NCI-H2196 (cell line): ENCODE results near the gene TNIK.

Experiments
- DNase-seq: peaks from one replicate; lab custom pipeline; 2025; ENCODE audit not compliant: unreplicated experiment; lab: John Stamatoyannopoulos, UW

Gene TNIK

GRCh38 chr3:171212648-171213047, 247.6 kb downstream of the TNIK start:
- no peak for DNase-seq

- DNase-seq, result no peak
These were observed 253.9 kb downstream of the TNIK start for GRCh38 chr3:171206283-171206682.

- no peak for DNase-seq
These were observed 255.3 kb downstream of the TNIK start for GRCh38 chr3:171204942-171205341.

GRCh38 chr3:171201825-171202224, 258.4 kb downstream of the TNIK start:
- no peak for DNase-seq

DNA sequence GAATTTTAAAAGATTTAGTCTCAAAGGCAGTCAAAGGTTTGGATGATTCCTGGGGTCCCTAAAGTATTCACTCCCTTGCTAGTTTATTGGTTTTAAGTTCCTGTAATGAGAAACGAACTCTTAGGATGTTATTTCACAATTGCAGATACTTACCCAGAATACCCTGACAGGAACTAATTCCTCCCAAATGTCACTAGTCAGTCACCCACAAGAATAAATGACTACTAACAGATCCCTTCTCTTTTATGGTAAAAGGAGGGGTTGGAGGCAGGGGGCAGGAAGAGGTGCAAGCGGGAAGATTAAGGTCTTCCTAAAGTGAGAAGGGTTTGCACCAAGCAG, 259.5 kb downstream of the TNIK start:
- DNase-seq, result no peak

GRCh38 chr3:171200052-171200749, 260.0 kb downstream of the TNIK start:
- DNase-seq, result no peak

- no peak for DNase-seq
These were observed 260.8 kb downstream of the TNIK start for GRCh38 chr3:171199473-171199829.

DNA sequence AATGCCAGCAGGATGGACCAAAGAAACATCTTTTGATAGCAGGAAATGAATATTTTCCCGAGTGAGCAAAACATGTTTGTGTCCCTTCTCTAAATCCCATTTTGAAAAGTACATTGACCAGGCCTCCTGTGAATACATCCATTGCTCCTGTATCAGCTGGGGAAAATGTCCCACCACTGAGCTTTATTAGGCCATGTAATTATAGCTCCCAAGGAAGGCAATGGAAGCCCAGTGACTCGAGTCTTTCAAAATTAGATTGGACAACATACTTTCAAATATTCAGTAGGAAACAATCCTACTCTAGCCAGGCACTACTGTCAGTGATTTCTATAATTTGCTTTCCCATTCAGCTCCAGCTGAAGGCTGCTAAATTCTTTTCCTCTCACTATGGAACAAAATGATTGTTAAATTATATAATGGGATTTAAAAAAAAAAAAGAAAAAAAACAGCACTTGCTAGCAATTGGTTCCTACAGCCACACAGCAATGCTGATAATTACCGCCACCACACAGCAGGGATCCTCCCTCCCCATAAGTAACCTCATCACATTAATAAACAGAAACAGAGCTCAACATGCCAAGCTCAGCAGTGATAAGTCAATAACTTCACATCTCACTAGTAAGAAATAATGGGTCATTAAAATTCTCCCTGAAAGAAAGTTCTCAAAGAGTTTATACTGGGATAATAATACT, 261.3 kb downstream of the TNIK start:
- no peak for DNase-seq

DNA sequence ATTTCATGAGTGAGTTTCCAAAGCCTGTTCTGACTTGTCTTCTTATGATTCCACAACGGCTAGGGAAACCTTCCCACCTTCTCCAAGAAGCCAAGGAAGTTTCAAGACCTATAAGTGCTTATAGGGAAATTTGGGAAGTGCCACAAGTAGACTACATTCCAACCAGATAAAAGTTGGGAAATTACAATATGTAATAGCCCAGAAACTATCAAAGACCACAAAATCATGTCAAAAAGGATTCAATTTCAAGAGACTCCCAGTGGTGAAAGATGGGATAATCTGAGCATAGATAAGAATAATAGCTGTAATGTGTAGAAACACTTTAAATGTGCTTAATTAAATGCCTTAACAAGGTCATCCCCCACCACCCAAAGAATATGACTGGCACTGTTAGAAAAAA, 264.5 kb downstream of the TNIK start:
- no peak for DNase-seq

GRCh38 chr3:171194965-171195364, 265.2 kb downstream of the TNIK start:
- DNase-seq, result no peak

GRCh38 chr3:171193693-171194092, 266.5 kb downstream of the TNIK start:
- DNase-seq, result no peak

- peak; percentile 85 for DNase-seq
These were observed 267.9 kb downstream of the TNIK start for GRCh38 chr3:171192176-171192854.

- no peak for DNase-seq
These were observed 269.5 kb downstream of the TNIK start for GRCh38 chr3:171190668-171191067.

GRCh38 chr3:171189394-171190080, 270.7 kb downstream of the TNIK start:
- no peak for DNase-seq

GRCh38 chr3:171187706-171188290, 272.4 kb downstream of the TNIK start:
- DNase-seq, result peak; percentile 44

DNA sequence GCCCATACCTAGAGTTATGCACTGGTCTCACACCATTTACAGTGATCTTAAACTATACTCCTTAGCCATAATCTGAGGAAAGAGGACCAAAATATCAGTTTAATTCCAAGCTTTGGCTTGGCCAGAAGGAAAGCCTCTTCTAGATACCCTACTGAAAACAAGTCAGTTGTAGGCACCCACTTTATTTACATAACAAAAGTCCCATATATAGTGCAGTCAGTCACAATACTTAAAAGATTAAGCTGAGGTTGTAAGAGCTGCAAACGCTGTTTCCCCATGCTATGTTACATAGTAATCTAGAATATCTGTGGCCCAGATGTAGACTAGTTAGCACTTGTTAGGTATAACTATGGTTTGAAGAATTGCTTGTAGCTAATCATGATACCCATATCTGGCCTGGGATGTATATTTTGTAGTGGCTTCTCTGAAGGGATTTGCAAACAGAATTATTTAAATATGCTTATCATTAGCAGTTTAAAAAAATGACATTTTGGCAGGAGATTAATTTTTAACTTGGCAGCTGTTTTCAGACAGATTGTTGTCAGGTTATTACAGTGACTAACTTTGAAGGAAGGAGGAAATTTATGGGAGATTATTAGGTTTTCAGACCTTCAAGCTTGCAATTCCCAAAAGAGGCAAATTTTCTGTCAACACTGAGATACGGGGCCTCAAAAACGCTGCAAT, 273.2 kb downstream of the TNIK start:
- DNase-seq, result no peak

DNA sequence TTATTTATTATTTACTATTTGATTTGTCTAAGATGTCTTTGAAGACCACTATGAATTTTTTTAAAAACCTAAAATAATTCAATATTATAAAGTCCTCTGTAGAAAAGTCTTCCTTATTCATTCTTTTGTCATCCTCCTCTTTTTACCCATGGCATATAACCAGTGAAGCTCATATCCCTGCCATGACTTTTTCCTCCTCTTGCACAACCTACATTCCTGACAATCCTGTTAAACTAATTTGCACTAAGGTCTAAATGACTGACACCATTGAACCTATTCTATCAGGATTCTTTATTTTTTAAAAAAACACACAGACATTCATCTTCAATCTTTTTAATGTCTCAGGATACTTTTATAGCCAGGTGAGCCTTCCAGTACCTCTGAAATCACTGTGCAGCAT, 273.8 kb downstream of the TNIK start:
- no peak for DNase-seq

DNA sequence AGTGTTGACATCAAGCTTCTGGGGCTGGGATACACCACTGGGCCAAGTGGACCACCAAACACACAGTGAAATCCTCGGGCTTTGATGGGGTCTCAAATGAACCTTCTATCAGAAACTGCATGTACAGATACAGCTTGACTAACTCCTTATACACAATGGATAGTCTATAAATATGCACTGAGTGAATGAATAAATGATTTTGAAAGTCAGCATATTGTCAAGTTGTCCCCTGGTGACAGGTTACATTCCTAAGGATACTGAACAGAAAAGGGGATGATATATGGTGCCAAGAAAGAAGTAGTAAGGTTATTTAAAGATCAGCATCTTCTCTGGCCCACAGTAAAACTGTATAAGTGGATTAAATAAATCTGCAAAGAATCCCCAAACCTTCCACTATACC, 274.2 kb downstream of the TNIK start:
- DNase-seq, result no peak

GRCh38 chr3:171184372-171184771, 275.8 kb downstream of the TNIK start:
- DNase-seq, result no peak

- no peak for DNase-seq
These were observed 277.2 kb downstream of the TNIK start for GRCh38 chr3:171183042-171183441.
